Measurements from ENCODE around the gene NAV1. TPM values are rescaled to one million over a fixed set of nuclear protein-coding genes. Genes with fewer than 3 reads are reported as not detected.

NAV1 gene
- total RNA-seq, 2 experiments from 2014 or later, result 1.4 to 2.8 TPM

- no peaks in the 10 kb centered on the region for H3K9me3 Mint-ChIP-seq (ENCODE audit: low read depth)
- CTCF ChIA-PET, result interaction anchor here (0.9 to 24.1 kb wide), 5 partner anchors 12 to 197 kb away, joined by 3 to 597 read pairs (median 36); no protein-coding TSS in a partner anchor
- H3K4me3 Mint-ChIP-seq, result no peak overlapping the region
- ATAC-seq, result no peak
- H3K27ac Mint-ChIP-seq, result no peak overlapping the region
- DNase-seq, result no peak
- H3K36me3 Mint-ChIP-seq, result peaks cover 5% of the 10 kb centered on the region
- H3K4me1 Mint-ChIP-seq, result peaks cover 18% of the 10 kb centered on the region
- no peaks in the 10 kb centered on the region for H3K27me3 Mint-ChIP-seq
Observed at GRCh38 chr1:201499795-201500669, 38.9 kb upstream of the NAV1 start.

- CTCF ChIA-PET, result interaction anchor here (0.9 to 24.1 kb wide), 4 partner anchors 12 to 196 kb away, joined by 3 to 597 read pairs (median 40); no protein-coding TSS in a partner anchor
- H3K27me3 Mint-ChIP-seq, result no peaks in the 10 kb centered on the region
- H3K4me1 Mint-ChIP-seq, result peaks cover 24% of the 10 kb centered on the region
- no peak overlapping the region for H3K27ac Mint-ChIP-seq
- no peak overlapping the region for H3K4me3 Mint-ChIP-seq
- peaks cover under 1% of the 10 kb centered on the region for H3K36me3 Mint-ChIP-seq
- no peak for DNase-seq
- H3K9me3 Mint-ChIP-seq (ENCODE audit: low read depth), result no peaks in the 10 kb centered on the region
- ATAC-seq, result no peak
Observed at GRCh38 chr1:201500670-201501120, 38.2 kb upstream of the NAV1 start.

- H3K36me3 Mint-ChIP-seq, result peaks cover 2% of the 10 kb centered on the region
- H3K27ac Mint-ChIP-seq, result no peak overlapping the region
- ATAC-seq, result no peak
Observed at GRCh38 chr1:201501144-201501543, 37.8 kb upstream of the NAV1 start.

GRCh38 chr1:201501812-201502510, 37.0 kb upstream of the NAV1 start:
- H3K27me3 Mint-ChIP-seq, result no peaks in the 10 kb centered on the region
- H3K36me3 Mint-ChIP-seq, result peaks cover 2% of the 10 kb centered on the region
- CTCF ChIA-PET, result interaction anchor here (1.0 to 24.1 kb wide), 5 partner anchors 11 to 66 kb away, joined by 3 to 597 read pairs (median 3); no protein-coding TSS in a partner anchor
- H3K4me3 Mint-ChIP-seq, result no peak overlapping the region
- DNase-seq (no peak), ATAC-seq (no peak)
- H3K9me3 Mint-ChIP-seq (ENCODE audit: low read depth), result no peaks in the 10 kb centered on the region
- no peak overlapping the region for H3K27ac Mint-ChIP-seq
- H3K4me1 Mint-ChIP-seq, result peaks cover 31% of the 10 kb centered on the region

More at GRCh38 chr1:201501144-201501543, 37.8 kb upstream of the NAV1 start:
- no peak for DNase-seq
- Mint-ChIP-seq H3K9me3 (ENCODE audit: low read depth) (no peaks in the 10 kb centered on the region), H3K4me1 (peaks cover 29% of the 10 kb centered on the region), H3K27me3 (no peaks in the 10 kb centered on the region), H3K4me3 (no peak overlapping the region)
- CTCF ChIA-PET, result interaction anchor here (0.9 to 24.1 kb wide), 5 partner anchors 12 to 196 kb away, joined by 3 to 597 read pairs (median 3); no protein-coding TSS in a partner anchor

GRCh38 chr1:201502511-201502857, 36.4 kb upstream of the NAV1 start:
- Mint-ChIP-seq H3K4me3 (no peak overlapping the region), H3K27ac (no peak overlapping the region), H3K4me1 (peaks cover 35% of the 10 kb centered on the region), H3K9me3 (ENCODE audit: low read depth) (no peaks in the 10 kb centered on the region), H3K36me3 (peaks cover 2% of the 10 kb centered on the region), H3K27me3 (no peaks in the 10 kb centered on the region)
- no peak for ATAC-seq
- no peak for DNase-seq
- CTCF ChIA-PET, result interaction anchor here (1.1 to 24.1 kb wide), 4 partner anchors 10 to 67 kb away, joined by 3 to 597 read pairs (median 40); no protein-coding TSS in a partner anchor

GRCh38 chr1:201503397-201504176, 35.3 kb upstream of the NAV1 start:
- H3K27ac Mint-ChIP-seq, result no peak overlapping the region
- CTCF ChIA-PET, result interaction anchor here (1.2 to 24.1 kb wide), 4 partner anchors 9 to 68 kb away, joined by 5 to 597 read pairs (median 40); no protein-coding TSS in a partner anchor
- no peak for ATAC-seq
- no peak for DNase-seq
- H3K4me3 Mint-ChIP-seq, result no peak overlapping the region
- peaks cover 2% of the 10 kb centered on the region for H3K36me3 Mint-ChIP-seq
- H3K9me3 Mint-ChIP-seq (ENCODE audit: low read depth), result no peaks in the 10 kb centered on the region
- no peaks in the 10 kb centered on the region for H3K27me3 Mint-ChIP-seq
- peaks cover 41% of the 10 kb centered on the region for H3K4me1 Mint-ChIP-seq

- no peak overlapping the region for H3K4me3 Mint-ChIP-seq
- no peak overlapping the region for H3K27ac Mint-ChIP-seq
- H3K27me3 Mint-ChIP-seq, result no peaks in the 10 kb centered on the region
- peaks cover 2% of the 10 kb centered on the region for H3K36me3 Mint-ChIP-seq
- peaks cover 43% of the 10 kb centered on the region for H3K4me1 Mint-ChIP-seq
- CTCF ChIA-PET, result interaction anchor here (1.6 to 24.1 kb wide), 3 partner anchors 8 to 56 kb away, joined by 5 to 597 read pairs (median 76); no protein-coding TSS in a partner anchor
- no peak for DNase-seq
- no peaks in the 10 kb centered on the region for H3K9me3 Mint-ChIP-seq (ENCODE audit: low read depth)
- ATAC-seq, result no peak
Observed at GRCh38 chr1:201504179-201504631, 34.7 kb upstream of the NAV1 start.

GRCh38 chr1:201504799-201505502, 34.0 kb upstream of the NAV1 start:
- Mint-ChIP-seq H3K27me3 (no peaks in the 10 kb centered on the region), H3K27ac (peak overlapping the region; percentile 47), H3K4me1 (peaks cover 50% of the 10 kb centered on the region), H3K4me3 (peak overlapping the region; percentile 94), H3K9me3 (ENCODE audit: low read depth) (no peaks in the 10 kb centered on the region), H3K36me3 (peaks cover 4% of the 10 kb centered on the region)
- no peak for ATAC-seq
- CTCF ChIA-PET, result interaction anchor here (1.6 to 24.1 kb wide), 3 partner anchors 8 to 57 kb away, joined by 5 to 597 read pairs (median 76); no protein-coding TSS in a partner anchor
- DNase-seq, result no peak

GRCh38 chr1:201505503-201505890, 33.4 kb upstream of the NAV1 start:
- Mint-ChIP-seq H3K4me3 (peak overlapping the region; percentile 94), H3K4me1 (peaks cover 51% of the 10 kb centered on the region), H3K27ac (peak overlapping the region; percentile 47), H3K27me3 (no peaks in the 10 kb centered on the region), H3K9me3 (ENCODE audit: low read depth) (no peaks in the 10 kb centered on the region), H3K36me3 (peaks cover 5% of the 10 kb centered on the region)
- no peak for ATAC-seq
- no peak for DNase-seq
- CTCF ChIA-PET, result interaction anchor here (0.6 to 24.1 kb wide), 4 partner anchors 7 to 70 kb away, joined by 3 to 597 read pairs (median 40); no protein-coding TSS in a partner anchor

GRCh38 chr1:201506092-201506491, 32.8 kb upstream of the NAV1 start:
- Mint-ChIP-seq H3K27me3 (no peaks in the 10 kb centered on the region), H3K4me3 (peak overlapping the region; percentile 94), H3K36me3 (peaks cover 5% of the 10 kb centered on the region), H3K9me3 (ENCODE audit: low read depth) (no peaks in the 10 kb centered on the region), H3K27ac (peak overlapping the region; percentile 90), H3K4me1 (peaks cover 51% of the 10 kb centered on the region)
- ATAC-seq (no peak), DNase-seq (no peak)
- CTCF ChIA-PET, result interaction anchor here (0.6 to 24.1 kb wide), 4 partner anchors 19 to 73 kb away, joined by 3 to 597 read pairs (median 4); no protein-coding TSS in a partner anchor

- CTCF ChIA-PET, result interaction anchor here (0.8 to 24.1 kb wide), 9 partner anchors 9 to 203 kb away, joined by 3 to 597 read pairs (median 4); partner anchors contain the start of gene PHLDA3
- no peaks in the 10 kb centered on the region for H3K9me3 Mint-ChIP-seq (ENCODE audit: low read depth)
- ATAC-seq, result peak; percentile 96
- peak within 1 kb of the TSS; percentile 90 for H3K27ac Mint-ChIP-seq
- H3K4me3 Mint-ChIP-seq, result peak within 1 kb of the TSS; percentile 94
- peak; percentile 92 for DNase-seq
- peaks cover 55% of the 10 kb centered on the region for H3K4me1 Mint-ChIP-seq
- peaks cover 5% of the 10 kb centered on the region for H3K36me3 Mint-ChIP-seq
- no peaks in the 10 kb centered on the region for H3K27me3 Mint-ChIP-seq
Observed at GRCh38 chr1:201506557-201507359, 32.2 kb upstream of the NAV1 start, which contains the start of gene CSRP1. TSS of gene CSRP1 (minus strand) at chr1:201507123. CDS start at chr1:201496303, 10,820 bp downstream.

Data from activated CD8-positive, alpha-beta memory T cell treated with anti-CD3 and anti-CD28 coated beads, Interleukin-2, amount 10 ng/mL, durations not matched to agents 7 days and 5 days (primary cell).